Sigmoid colon (tissue), 7 donors: Measurements from ENCODE around the gene DAAM2. TPM values are rescaled to one million over a fixed set of nuclear protein-coding genes. Genes with fewer than 3 reads are reported as not detected.

Experiments used
- DNase-seq: peaks from one replicate; pipeline ENCODE4 v3.0.0-alpha.2; 2019
- H3K27ac ChIP-seq, 4 donors: fragments of 200-600 bp; sonication (generic); one replicate each; pipeline ENCODE4 v1.5.1; 2016 to 2019; ENCODE audit warnings: mild to moderate bottlenecking in 1 of 4
- H3K27me3 ChIP-seq, 3 donors: fragments of 200-600 bp; sonication (generic); one replicate each; pipeline ENCODE4 v1.5.1; 2019; ENCODE audit warnings: mild to moderate bottlenecking in 1 of 3
- H3K36me3 ChIP-seq, 4 donors: fragments of 200-600 bp; sonication (generic); one replicate each; pipeline ENCODE4 v1.5.1; 2016 to 2019
- H3K4me1 ChIP-seq, 4 donors: fragments of 200-600 bp; sonication (generic); one replicate each; pipeline ENCODE4 v1.5.1; 2017 to 2019
- H3K4me3 ChIP-seq, 4 donors: fragments of 200-600 bp; sonication (generic); one replicate each; pipeline ENCODE4 v1.5.1; 2017 to 2019; ENCODE audit warnings: mild to moderate bottlenecking in 2 of 4, moderate library complexity in 1 of 4
- H3K9me3 ChIP-seq, 4 donors: fragments of 200-600 bp in 3 of 4; sonication (generic) in 3 of 4; one replicate each; pipeline versions ENCODE4 v1.5.1 to v1.6.1; 2013 to 2019
- CTCF ChIP-seq, 4 experiments: fragments of 450-650 bp in 3 of 4; fragments of 200-600 bp in 1 of 4; IDR thresholded peaks; one replicate each; pipeline ENCODE4 v1.5.1; 2016 to 2019; ENCODE audit warnings: antibody characterized with exemption in 4 of 4, mild to moderate bottlenecking in 3 of 4, moderate library complexity in 2 of 4
- EP300 ChIP-seq, 4 donors: sonication (generic); formaldehyde crosslinking; IDR thresholded peaks; one replicate each; pipeline ENCODE4 v1.6.1; 2017; ENCODE audit warnings: antibody characterized with exemption in 4 of 4
- POLR2A ChIP-seq, 2 donors: fragments of 450-650 bp; IDR thresholded peaks; one replicate each; pipeline ENCODE4 v1.6.1; 2016; ENCODE audit warnings: antibody characterized with exemption in 2 of 2, mild to moderate bottlenecking in 2 of 2, moderate library complexity in 2 of 2
- POLR2AphosphoS5 ChIP-seq, 4 donors: sonication (generic); formaldehyde crosslinking; IDR thresholded peaks; one replicate each; pipeline ENCODE4 v1.6.1; 2017; ENCODE audit warnings: antibody characterized with exemption in 4 of 4
- WGBS, 2 donors: extraction: QIAGEN DNeasy Blood & Tissue Kit; methylation state at CpG; one replicate each; pipeline ENCODE4 v1.1.7; 2013; 5-methylcytosine and 5-hydroxymethylcytosine counted together
- intact Hi-C: fragments of 100-400 bp; cut with DNase I; formaldehyde crosslinking; loops from one replicate; pipeline ENCODE4 v1.15.1; 2023
- polyA plus RNA-seq, 3 donors: library from polyadenylated mRNA; stranded (reverse); fragments of 200-250 nt; gene quantifications; one replicate each; pipeline ENCODE4 v1.2.3, GENCODE V29; 2013
- total RNA-seq, 4 donors: library from RNA; depleted of rRNA; stranded (reverse); fragments of >200 nt; gene quantifications; one replicate each; pipeline ENCODE4 v1.1.0, GENCODE V29; 2016
- donor health status: healthy with polysubstance abuse.
- donor health status: Bipolar disorder and iron deficiency.
- donor health status: healthy.

Gene DAAM2
- total and polyA plus RNA-seq, 7 donors, result 4.2 to 53.2 (median 23.2) TPM

- H3K27ac ChIP-seq, result peak overlapping the region in 3 of 4 donors; percentile 82 to 94 (median 88)
- H3K9me3 ChIP-seq, result no peaks in the 10 kb centered on the region
- no peak for DNase-seq
- no peak overlapping the region for H3K4me3 ChIP-seq
- peaks cover 0 to 44% (median 26%) of the 10 kb centered on the region in 4 donors for H3K4me1 ChIP-seq
- 75 to 81% methylated on average over 5 of the region's 5 CpGs for WGBS, 2 donors
- intact Hi-C loops, result loop anchor here (5.0 kb wide), 2 partner anchors 97 to 413 kb away; no protein-coding TSS in a partner anchor
- no peaks in the 10 kb centered on the region for H3K36me3 ChIP-seq
- TF ChIP-seq POLR2AphosphoS5 (IDR thresholded peaks at IDR 0.05) (no peak), EP300 (IDR thresholded peaks at IDR 0.05) (no peak), POLR2A (IDR thresholded peaks at IDR 0.05) (no peak), CTCF (IDR thresholded peaks at IDR 0.05) (no peak)
- H3K27me3 ChIP-seq, result no peaks in the 10 kb centered on the region
These were observed 1.4 kb upstream of the DAAM2 start for GRCh38 chr6:39790772-39791171.

- WGBS, 2 donors, result 12 to 19% methylated on average over 1 of the region's 1 CpG
- intact Hi-C loops, result loop anchor here (5.0 kb wide), 2 partner anchors 96 to 414 kb away; no protein-coding TSS in a partner anchor
These were observed 865 bp upstream of the DAAM2 start for GRCh38 chr6:39791311-39791710.

GRCh38 chr6:39792540-39793450 is 619 bp downstream of the DAAM2 start:
- Histone ChIP-seq H3K27me3 (no peaks in the 10 kb centered on the region), H3K36me3 (no peaks in the 10 kb centered on the region), H3K9me3 (no peaks in the 10 kb centered on the region), H3K4me1 (peaks cover 0 to 44% (median 31%) of the 10 kb centered on the region in 4 donors), H3K27ac (peak overlapping the region; percentile 82 to 94 (median 87)), H3K4me3 (peak overlapping the region; percentile 64 to 86 (median 72))
- DNase-seq, result peak; percentile 76
- WGBS, 2 donors, result 22 to 26% methylated on average over 29 of the region's 29 CpGs
- intact Hi-C loops, result loop anchor here (2.0 to 5.0 kb wide), 3 partner anchors 68 to 415 kb away; partner anchors contain the start of gene KIF6
- no peak for TF ChIP-seq EP300 (IDR thresholded peaks at IDR 0.05)
- no peak for TF ChIP-seq POLR2AphosphoS5 (IDR thresholded peaks at IDR 0.05)
- TF ChIP-seq POLR2A (IDR thresholded peaks at IDR 0.05), result peak in 1 of 2 donors; percentile 23

More at GRCh38 chr6:39791311-39791710, 865 bp upstream of the DAAM2 start:
- no peaks in the 10 kb centered on the region for H3K27me3 ChIP-seq
- no peak overlapping the region for H3K4me3 ChIP-seq
- TF ChIP-seq CTCF (IDR thresholded peaks at IDR 0.05), result no peak
- TF ChIP-seq POLR2AphosphoS5 (IDR thresholded peaks at IDR 0.05), result no peak
- TF ChIP-seq EP300 (IDR thresholded peaks at IDR 0.05), result no peak
- no peak for TF ChIP-seq POLR2A (IDR thresholded peaks at IDR 0.05)
- peaks cover 0 to 44% (median 29%) of the 10 kb centered on the region in 4 donors for H3K4me1 ChIP-seq
- H3K9me3 ChIP-seq, result no peaks in the 10 kb centered on the region
- DNase-seq, result no peak
- no peaks in the 10 kb centered on the region for H3K36me3 ChIP-seq
- peak overlapping the region in 3 of 4 donors; percentile 82 to 94 (median 88) for H3K27ac ChIP-seq

- Histone ChIP-seq H3K9me3 (no peaks in the 10 kb centered on the region), H3K27ac (peak overlapping the region; percentile 82 to 94 (median 87)), H3K4me3 (peak overlapping the region; percentile 64 to 86 (median 72)), H3K27me3 (no peaks in the 10 kb centered on the region), H3K36me3 (no peaks in the 10 kb centered on the region), H3K4me1 (peaks cover 0 to 44% (median 31%) of the 10 kb centered on the region in 4 donors)
- WGBS, 2 donors, result 51 to 65% methylated on average over 7 of the region's 7 CpGs
- intact Hi-C loops, result loop anchor here (2.0 to 5.0 kb wide), 3 partner anchors 69 to 416 kb away; partner anchors contain the start of gene KIF6
- no peak for DNase-seq
- no peak for TF ChIP-seq CTCF (IDR thresholded peaks at IDR 0.05)
- no peak for TF ChIP-seq POLR2A (IDR thresholded peaks at IDR 0.05)
- no peak for TF ChIP-seq EP300 (IDR thresholded peaks at IDR 0.05)
- no peak for TF ChIP-seq POLR2AphosphoS5 (IDR thresholded peaks at IDR 0.05)
These were observed 1.3 kb downstream of the DAAM2 start for GRCh38 chr6:39793516-39793915.

GRCh38 chr6:39794231-39794630 is 2.1 kb downstream of the DAAM2 start:
- 78 to 84% methylated on average over 5 of the region's 5 CpGs for WGBS, 2 donors
- intact Hi-C loops, result loop anchor here (5.0 kb wide), 2 partner anchors 93 to 417 kb away; no protein-coding TSS in a partner anchor

More at GRCh38 chr6:39794231-39794630, 2.1 kb downstream of the DAAM2 start:
- DNase-seq, result no peak
- Histone ChIP-seq H3K27me3 (no peaks in the 10 kb centered on the region), H3K27ac (peak overlapping the region; percentile 82 to 94 (median 87)), H3K9me3 (no peaks in the 10 kb centered on the region), H3K36me3 (no peaks in the 10 kb centered on the region), H3K4me1 (peaks cover 0 to 44% (median 31%) of the 10 kb centered on the region in 4 donors), H3K4me3 (peak overlapping the region in 3 of 4 donors; percentile 64 to 86 (median 77))
- TF ChIP-seq POLR2A (IDR thresholded peaks at IDR 0.05), result no peak
- TF ChIP-seq POLR2AphosphoS5 (IDR thresholded peaks at IDR 0.05), result no peak
- TF ChIP-seq EP300 (IDR thresholded peaks at IDR 0.05), result no peak
- TF ChIP-seq CTCF (IDR thresholded peaks at IDR 0.05), result no peak
